Left lung (tissue), 10 donors: ENCODE measurements around the gene PRTN3. TPM values are rescaled to one million over a fixed set of nuclear protein-coding genes. Genes with fewer than 3 reads are reported as not detected.

Source experiments
- ATAC-seq: fragments of 200-7000 bp; cut with Tn5 transposase; one replicate; pipeline ENCODE4 v1.9.1; 2020; ENCODE audit warnings: moderate library complexity
- DNase-seq, 4 donors: peaks; one replicate each; pipeline ENCODE4 v3.0.0-alpha.2; 2013 to 2020
- H3K27ac ChIP-seq, 2 donors: fragments of 200-600 bp; sonication (generic) in 1 of 2; one replicate each; pipeline versions ENCODE4 v1.5.0 to v1.8.0; 2020 to 2021
- H3K27me3 ChIP-seq, 2 donors: fragments of 200-600 bp; sonication (generic) in 1 of 2; one replicate each; pipeline versions ENCODE4 v1.5.0 to v1.8.0; 2020 to 2021
- H3K36me3 ChIP-seq, 2 donors: fragments of 200-600 bp; sonication (generic) in 1 of 2; one replicate each; pipeline versions ENCODE4 v1.5.0 to v1.8.0; 2020 to 2021
- H3K4me1 ChIP-seq, 2 donors: fragments of 200-600 bp; one replicate each; pipeline ENCODE4 v1.8.0; 2021
- H3K4me3 ChIP-seq, 2 donors: fragments of 200-600 bp; sonication (generic) in 1 of 2; one replicate each; pipeline versions ENCODE4 v1.5.0 to v1.8.0; 2020 to 2021; ENCODE audit warnings: mild to moderate bottlenecking in 1 of 2
- H3K9me3 ChIP-seq, 2 donors: fragments of 200-600 bp; sonication (generic) in 1 of 2; one replicate each; pipeline versions ENCODE4 v1.5.0 to v1.8.0; 2020 to 2021
- intact Hi-C, 2 donors: fragments of 100-400 bp; cut with DNase I; formaldehyde crosslinking; loops; one replicate each; pipeline versions ENCODE4 v1.11.2 to v1.14.2; 2022
- polyA plus RNA-seq, 6 donors: library from polyadenylated mRNA; unstranded; fragments of 120-200 nt; gene quantifications; one replicate each; pipeline ENCODE4 v1.2.1, GENCODE V29; 2013; ENCODE audit not compliant: insufficient read length in 6 of 6
- total RNA-seq, 2 donors: library from RNA; stranded (reverse); fragmentation: NEBNext Ultra II Directional; extraction: Animal tissue kit (Norgen Biotek cat#: 25700); gene quantifications; one replicate each; pipeline ENCODE4 v1.2.1, GENCODE V29; 2021
- TF ChIP-seq, protein P1 (sequence below), 2 donors: fragments of 200-600 bp; sonication (generic) in 1 of 2; IDR thresholded peaks; one replicate each; pipeline versions ENCODE4 v1.5.0 to v1.8.0; 2021; ENCODE audit warnings: antibody characterized with exemption in 2 of 2
- donor health status: DM: no; HTN: yes; CAD: no.
- donor health status: DM: no; HTN: no; CAD: no.

Gene PRTN3
- total and polyA plus RNA-seq, 8 donors: 0.55 to 3.8 (median 2.4) TPM

DNA sequence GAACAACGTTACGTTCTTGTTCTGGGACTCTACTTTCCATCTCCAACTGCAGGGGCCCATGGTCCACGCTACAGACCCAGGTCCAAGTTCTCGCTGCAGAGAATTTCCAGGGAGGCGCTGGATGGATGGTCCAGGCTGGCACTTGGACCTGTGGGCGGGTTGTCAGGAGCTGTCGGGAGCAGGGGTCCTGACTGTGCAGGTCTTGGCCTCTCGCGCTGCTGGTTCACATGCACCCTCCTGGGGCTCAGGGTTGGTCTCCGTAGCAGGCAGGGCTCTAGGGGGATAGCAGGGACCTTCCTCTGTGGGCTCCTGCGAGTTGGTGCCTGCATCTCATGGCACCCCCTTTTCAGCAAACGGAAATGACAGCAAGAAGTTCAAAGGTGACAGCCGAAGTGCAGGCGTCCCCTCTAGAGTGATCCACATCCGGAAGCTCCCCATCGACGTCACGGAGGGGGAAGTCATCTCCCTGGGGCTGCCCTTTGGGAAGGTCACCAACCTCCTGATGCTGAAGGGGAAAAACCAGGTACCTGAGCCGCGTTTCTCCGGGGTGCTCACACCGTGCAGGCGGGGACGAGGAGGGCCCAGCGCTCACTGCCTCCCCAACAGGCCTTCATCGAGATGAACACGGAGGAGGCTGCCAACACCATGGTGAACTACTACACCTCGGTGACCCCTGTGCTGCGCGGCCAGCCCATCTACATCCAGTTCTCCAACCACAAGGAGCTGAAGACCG lies 36.9 kb upstream of the PRTN3 start:
- no peaks in the 10 kb centered on the region for H3K27me3 ChIP-seq
- peaks cover 13 to 99% of the 10 kb centered on the region in 2 donors for H3K36me3 ChIP-seq
- DNase-seq (no peak), ATAC-seq (no peak)
- no peak overlapping the region for H3K27ac ChIP-seq
- peaks cover 43 to 60% of the 10 kb centered on the region in 2 donors for H3K4me1 ChIP-seq
- intact Hi-C loops: no loop called here
- no peaks in the 10 kb centered on the region for H3K9me3 ChIP-seq
- no peak overlapping the region for H3K4me3 ChIP-seq
- TF ChIP-seq, protein P1, sequence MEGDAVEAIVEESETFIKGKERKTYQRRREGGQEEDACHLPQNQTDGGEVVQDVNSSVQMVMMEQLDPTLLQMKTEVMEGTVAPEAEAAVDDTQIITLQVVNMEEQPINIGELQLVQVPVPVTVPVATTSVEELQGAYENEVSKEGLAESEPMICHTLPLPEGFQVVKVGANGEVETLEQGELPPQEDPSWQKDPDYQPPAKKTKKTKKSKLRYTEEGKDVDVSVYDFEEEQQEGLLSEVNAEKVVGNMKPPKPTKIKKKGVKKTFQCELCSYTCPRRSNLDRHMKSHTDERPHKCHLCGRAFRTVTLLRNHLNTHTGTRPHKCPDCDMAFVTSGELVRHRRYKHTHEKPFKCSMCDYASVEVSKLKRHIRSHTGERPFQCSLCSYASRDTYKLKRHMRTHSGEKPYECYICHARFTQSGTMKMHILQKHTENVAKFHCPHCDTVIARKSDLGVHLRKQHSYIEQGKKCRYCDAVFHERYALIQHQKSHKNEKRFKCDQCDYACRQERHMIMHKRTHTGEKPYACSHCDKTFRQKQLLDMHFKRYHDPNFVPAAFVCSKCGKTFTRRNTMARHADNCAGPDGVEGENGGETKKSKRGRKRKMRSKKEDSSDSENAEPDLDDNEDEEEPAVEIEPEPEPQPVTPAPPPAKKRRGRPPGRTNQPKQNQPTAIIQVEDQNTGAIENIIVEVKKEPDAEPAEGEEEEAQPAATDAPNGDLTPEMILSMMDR (IDR thresholded peaks at IDR 0.05): no peak

DNA sequence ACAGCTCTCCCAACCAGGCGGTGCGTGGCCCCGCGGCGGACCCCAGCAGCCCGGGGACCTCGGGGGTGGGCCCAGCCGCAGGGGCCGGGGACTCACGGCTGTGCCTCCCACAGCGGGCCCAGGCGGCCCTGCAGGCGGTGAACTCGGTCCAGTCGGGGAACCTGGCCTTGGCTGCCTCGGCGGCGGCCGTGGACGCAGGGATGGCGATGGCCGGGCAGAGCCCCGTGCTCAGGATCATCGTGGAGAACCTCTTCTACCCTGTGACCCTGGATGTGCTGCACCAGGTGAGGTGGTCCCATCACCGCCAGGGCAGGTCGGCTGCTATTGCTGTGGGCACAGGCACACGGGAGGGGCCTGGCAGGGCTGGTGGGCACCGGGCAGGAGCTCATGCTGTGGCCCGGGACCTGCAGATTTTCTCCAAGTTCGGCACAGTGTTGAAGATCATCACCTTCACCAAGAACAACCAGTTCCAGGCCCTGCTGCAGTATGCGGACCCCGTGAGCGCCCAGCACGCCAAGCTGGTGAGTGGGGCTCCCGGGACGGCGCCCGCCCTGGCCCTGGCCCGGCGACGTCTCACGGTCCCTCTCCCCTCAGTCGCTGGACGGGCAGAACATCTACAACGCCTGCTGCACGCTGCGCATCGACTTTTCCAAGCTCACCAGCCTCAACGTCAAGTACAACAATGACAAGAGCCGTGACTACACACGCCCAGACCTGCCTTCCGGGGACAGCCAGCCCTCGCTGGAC lies 36.2 kb upstream of the PRTN3 start:
- DNase-seq: no peak
- ATAC-seq: no peak

DNA sequence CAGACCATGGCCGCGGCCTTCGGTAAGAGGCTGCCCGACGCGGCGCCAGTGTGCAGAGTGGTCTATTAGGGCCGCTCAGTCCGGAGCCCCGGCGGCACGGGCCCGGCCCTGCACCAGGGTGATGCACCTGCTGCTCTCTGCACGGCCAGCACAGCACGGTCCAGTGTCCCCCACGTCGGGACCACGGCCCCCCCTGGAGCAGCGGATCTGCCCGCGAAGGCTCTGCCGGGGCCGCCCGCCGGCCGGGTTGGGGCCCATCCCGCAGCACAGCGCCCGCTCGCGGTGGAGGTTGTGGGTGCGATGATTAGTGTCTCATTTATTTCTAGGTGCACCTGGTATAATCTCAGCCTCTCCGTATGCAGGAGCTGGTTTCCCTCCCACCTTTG lies 35.6 kb upstream of the PRTN3 start:
- Histone ChIP-seq H3K27ac (no peak overlapping the region), H3K27me3 (no peaks in the 10 kb centered on the region), H3K36me3 (peaks cover 13 to 100% of the 10 kb centered on the region in 2 donors), H3K9me3 (no peaks in the 10 kb centered on the region), H3K4me1 (peaks cover 33 to 46% of the 10 kb centered on the region in 2 donors), H3K4me3 (no peak overlapping the region)
- intact Hi-C loops: no loop called here
- TF ChIP-seq, protein P1 (IDR thresholded peaks at IDR 0.05): no peak
- no peak for ATAC-seq
- no peak for DNase-seq

More for the DNA sequence above, 36.2 kb upstream of the PRTN3 start:
- peaks cover 13 to 100% of the 10 kb centered on the region in 2 donors for H3K36me3 ChIP-seq
- TF ChIP-seq, protein P1 (IDR thresholded peaks at IDR 0.05): no peak
- peaks cover 38 to 52% of the 10 kb centered on the region in 2 donors for H3K4me1 ChIP-seq
- no peaks in the 10 kb centered on the region for H3K9me3 ChIP-seq
- no peak overlapping the region for H3K4me3 ChIP-seq
- no peak overlapping the region for H3K27ac ChIP-seq
- no peaks in the 10 kb centered on the region for H3K27me3 ChIP-seq
- intact Hi-C loops: no loop called here

DNA sequence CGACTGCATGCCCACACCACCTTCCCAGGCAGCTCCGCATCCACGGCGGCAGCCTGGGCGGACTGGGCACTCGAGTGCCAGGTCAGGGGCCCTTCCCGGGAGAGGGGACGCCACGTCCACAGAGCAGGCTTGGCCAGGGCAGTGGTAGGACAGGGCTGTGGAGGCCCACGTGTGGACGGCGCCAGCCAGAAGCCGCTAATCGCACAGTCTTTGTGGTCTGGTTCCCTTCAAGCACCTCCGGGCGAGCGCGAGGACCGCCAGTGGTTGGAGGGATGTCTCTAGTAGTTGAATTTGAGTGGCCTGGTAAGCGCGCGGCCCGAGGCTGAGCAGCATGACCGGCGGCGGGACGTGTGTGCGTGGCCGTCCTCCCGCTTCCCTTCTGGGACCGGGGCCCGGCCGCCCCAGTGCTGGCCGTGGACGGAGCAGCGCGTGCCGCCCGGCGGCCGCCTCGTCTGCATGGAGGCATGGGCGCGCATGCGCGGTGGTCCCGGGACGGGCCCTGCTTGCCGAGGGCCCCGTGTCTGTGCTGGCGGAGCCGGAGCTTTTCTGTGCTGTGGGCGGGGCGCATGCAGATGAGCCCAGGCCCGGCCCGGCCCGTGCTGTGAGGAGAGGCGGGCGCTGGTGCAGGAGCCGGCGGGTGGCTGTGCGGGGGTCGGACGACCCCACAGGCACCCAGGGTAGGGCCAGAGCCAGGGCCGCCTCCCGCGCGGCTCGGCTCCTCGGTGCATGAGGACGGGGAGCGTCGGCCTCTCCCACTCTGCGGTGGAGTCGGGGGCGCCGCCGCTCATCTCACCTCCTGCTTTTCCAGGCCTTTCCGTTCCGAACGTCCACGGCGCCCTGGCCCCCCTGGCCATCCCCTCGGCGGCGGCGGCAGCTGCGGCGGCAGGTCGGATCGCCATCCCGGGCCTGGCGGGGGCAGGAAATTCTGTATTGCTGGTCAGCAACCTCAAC lies 34.9 kb upstream of the PRTN3 start:
- ATAC-seq: no peak
- intact Hi-C loops: no loop called here
- peaks cover 13 to 100% of the 10 kb centered on the region in 2 donors for H3K36me3 ChIP-seq
- TF ChIP-seq, protein P1 (IDR thresholded peaks at IDR 0.05): no peak
- H3K4me3 ChIP-seq: no peak overlapping the region
- peaks cover 25 to 39% of the 10 kb centered on the region in 2 donors for H3K4me1 ChIP-seq
- H3K9me3 ChIP-seq: no peaks in the 10 kb centered on the region
- H3K27me3 ChIP-seq: no peaks in the 10 kb centered on the region
- no peak for DNase-seq
- H3K27ac ChIP-seq: no peak overlapping the region
